ENCODE measurements around the gene CARD10.

The CARD10 gene

GRCh38 chr22:37442135-37442534 lies 77.1 kb downstream of the CARD10 start:
- TF ChIP-seq, protein P1, sequence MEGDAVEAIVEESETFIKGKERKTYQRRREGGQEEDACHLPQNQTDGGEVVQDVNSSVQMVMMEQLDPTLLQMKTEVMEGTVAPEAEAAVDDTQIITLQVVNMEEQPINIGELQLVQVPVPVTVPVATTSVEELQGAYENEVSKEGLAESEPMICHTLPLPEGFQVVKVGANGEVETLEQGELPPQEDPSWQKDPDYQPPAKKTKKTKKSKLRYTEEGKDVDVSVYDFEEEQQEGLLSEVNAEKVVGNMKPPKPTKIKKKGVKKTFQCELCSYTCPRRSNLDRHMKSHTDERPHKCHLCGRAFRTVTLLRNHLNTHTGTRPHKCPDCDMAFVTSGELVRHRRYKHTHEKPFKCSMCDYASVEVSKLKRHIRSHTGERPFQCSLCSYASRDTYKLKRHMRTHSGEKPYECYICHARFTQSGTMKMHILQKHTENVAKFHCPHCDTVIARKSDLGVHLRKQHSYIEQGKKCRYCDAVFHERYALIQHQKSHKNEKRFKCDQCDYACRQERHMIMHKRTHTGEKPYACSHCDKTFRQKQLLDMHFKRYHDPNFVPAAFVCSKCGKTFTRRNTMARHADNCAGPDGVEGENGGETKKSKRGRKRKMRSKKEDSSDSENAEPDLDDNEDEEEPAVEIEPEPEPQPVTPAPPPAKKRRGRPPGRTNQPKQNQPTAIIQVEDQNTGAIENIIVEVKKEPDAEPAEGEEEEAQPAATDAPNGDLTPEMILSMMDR (IDR thresholded peaks at IDR 0.05; ENCODE audit: extremely low read depth, insufficient read depth, missing control alignments), result no peak
- no peak for DNase-seq (ENCODE audit: low spot score)
- in situ Hi-C loops (cut with MboI; ENCODE audit: low pct_unique_long_range_greater_than_20kb, low sequenced_read_pairs, unreplicated experiment), result no loop called here

DNA sequence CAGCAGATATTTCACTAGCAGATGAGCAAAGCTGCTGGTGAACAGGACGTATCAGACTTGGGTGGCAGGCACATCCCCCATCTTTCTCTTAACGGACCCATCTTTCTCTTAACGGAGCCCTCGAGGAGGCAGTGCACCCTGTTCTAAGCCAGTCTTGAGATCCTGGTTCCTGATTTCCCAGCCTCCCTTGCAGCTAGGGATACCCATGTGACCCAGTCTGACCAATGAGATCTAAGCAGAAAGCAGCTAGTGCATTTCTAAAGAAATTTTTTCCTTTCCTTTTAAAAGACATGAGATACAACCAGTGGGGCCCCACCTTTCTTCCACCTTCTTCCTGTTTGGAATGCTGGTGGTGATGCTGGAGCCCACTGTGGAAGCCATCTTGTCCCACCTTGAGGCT lies 78.3 kb downstream of the CARD10 start:
- in situ Hi-C loops (cut with MboI; ENCODE audit: low pct_unique_long_range_greater_than_20kb, low sequenced_read_pairs, unreplicated experiment), result no loop called here
- TF ChIP-seq, protein P1 (IDR thresholded peaks at IDR 0.05; ENCODE audit: extremely low read depth, insufficient read depth, missing control alignments), result no peak
- no peak for DNase-seq (ENCODE audit: low spot score)

Data from GM13977 (cell line).